ENCODE measurements around the gene NT5E.
"Not testable (repeated sequence)": the region's sequence is repeated elsewhere in the genome, so short reads cannot be mapped to it uniquely, and the experiment has no call there.

NT5E gene

DNA sequence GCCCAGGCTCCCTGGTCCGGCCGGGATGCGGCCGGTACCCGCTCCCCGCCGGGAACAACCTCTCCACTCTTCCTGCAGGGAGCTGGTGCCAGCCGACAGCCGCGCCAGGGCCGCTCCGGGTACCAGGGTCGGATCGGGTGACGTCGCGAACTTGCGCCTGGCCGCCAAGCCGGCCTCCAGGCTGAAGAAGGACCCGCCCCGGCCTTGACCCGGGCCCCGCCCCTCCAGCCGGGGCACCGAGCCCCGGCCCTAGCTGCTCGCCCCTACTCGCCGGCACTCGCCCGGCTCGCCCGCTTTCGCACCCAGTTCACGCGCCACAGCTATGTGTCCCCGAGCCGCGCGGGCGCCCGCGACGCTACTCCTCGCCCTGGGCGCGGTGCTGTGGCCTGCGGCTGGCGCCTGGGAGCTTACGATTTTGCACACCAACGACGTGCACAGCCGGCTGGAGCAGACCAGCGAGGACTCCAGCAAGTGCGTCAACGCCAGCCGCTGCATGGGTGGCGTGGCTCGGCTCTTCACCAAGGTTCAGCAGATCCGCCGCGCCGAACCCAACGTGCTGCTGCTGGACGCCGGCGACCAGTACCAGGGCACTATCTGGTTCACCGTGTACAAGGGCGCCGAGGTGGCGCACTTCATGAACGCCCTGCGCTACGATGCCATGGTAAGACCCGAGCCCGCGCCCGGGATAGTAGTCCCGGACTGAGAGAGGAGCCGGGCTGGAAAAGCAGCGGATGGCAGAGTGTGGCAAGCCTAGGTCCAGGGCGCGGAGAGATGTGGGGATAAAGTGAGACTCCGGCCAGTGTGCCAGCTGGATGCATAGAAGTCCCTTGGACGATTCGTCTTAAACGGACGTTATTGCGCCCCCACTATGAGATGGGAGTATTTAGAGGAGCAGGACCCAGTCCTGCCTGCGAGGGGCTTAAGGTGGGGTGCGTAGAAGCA is at the start of gene NT5E:
Gene NT5E, plus strand, starts transcription at position 266 of the 942 bp plus-strand sequence. Its CDS starts 57 bp downstream, at position 323.
- DNase-seq: peak; percentile 65

DNA sequence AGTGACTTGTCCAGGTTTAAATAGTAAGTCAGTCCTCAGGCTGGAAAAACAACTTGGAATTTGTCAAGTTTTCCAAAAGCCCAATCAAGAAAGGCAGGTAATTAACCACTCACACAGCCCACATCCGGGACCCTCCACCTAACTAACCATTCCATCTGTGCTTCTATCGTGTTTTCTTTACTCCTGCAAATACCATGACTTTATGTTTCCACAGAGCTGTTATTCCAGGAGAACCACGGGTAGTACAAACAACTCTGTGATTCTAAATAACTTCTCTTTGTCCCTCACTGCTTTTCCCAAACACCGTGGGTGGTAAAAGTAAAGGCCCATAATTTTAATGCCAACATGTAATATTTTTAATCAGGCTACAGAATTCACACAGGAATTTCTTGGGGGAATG is 49.6 kb upstream of the NT5E start:
- DNase-seq: no peak

DNA sequence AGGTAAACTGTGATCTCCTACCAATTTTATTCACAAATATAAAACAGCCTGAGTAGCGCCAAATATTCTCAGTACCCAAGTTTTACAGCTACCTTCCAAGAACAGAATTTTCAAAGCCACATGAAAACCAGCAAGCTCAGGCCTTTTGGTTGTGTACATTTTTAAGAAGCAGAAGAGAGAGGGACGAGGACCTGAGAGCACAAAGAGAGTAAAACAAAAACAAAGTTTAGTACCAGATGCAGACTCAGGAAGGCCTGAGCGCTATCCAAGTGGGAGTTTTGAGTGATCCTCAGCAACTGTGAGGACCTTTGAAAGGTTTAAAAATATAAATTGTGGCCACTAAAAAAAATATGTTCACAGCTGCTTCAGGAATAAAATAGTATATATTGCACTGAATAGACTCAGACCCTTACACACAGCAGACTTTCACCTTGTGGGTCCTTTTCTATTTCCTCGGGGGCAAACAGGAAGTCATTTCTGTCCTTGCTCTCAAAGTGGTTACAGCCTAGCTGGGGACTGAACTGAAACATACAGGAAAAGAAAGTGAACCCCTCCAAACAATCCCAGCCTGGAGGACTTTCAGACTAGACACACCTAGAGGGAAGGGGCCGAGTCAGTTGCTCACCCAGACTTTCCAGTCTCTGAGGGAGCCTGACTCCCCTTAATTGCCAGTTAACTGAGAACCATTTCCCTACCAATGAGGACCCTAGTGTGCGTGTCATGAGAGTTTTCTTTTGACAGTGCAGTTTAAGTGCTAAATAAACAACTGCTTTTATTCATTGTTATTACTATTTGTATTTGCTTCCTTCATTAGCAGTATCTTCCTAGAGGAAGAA is 48.5 kb upstream of the NT5E start:
- DNase-seq: no peak

- no peak for DNase-seq
These were observed 47.8 kb upstream of the NT5E start for GRCh38 chr6:85402071-85402470.

DNA sequence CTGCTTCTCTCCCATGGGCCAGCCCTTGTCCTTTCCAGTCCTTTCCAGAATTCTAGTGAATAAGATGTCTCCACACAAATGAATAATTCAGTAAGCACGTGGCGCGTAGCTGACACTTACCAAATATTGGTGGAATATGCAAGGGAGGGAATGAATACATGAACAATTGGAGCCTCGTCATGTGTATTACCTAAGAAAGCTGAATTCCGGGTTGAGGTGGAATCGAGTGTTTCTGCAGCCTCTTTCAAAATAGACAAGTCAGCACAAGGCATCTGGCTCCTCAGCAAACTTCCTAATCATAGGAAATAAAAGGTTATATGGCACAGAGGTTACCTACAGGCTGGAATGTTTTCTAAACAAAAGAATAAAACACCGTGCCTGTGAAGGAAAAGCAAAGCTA is 47.0 kb upstream of the NT5E start:
- no peak for DNase-seq

- DNase-seq: peak; percentile 21
These were observed 46.4 kb upstream of the NT5E start for GRCh38 chr6:85403331-85404015.

- DNase-seq: not testable (repeated sequence)
These were observed 45.8 kb upstream of the NT5E start for GRCh38 chr6:85404016-85404563.

DNA sequence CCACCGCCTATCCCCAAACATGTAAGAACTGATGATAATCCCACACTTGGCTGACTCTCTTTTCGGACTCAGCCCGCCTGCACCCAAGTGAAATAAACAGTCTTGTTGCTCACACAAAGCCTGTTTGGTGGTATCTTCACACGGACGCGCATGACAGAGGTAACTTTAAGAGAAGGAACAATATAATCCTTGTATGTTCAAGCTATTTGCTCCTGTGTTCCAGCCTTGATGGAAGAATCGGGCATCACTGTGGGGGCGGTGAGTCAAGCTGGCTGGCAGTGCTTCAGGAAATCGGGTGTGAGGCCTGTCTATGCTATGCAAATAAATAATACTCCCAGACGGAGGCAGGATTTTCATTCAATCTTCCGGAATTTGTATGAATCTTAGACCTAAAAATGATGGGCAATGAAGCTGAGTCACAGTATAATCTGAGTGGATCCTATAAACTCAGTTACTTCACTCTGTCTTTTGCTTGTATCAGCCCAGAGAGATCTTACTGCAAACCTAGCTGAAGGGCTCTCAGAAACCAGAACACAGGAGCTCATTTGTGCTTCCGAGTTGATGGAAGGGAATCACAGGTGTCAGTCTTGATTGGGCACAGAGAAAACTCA is 45.2 kb upstream of the NT5E start:
- no peak for DNase-seq

- no peak for DNase-seq
These were observed 44.6 kb upstream of the NT5E start for GRCh38 chr6:85405175-85405852.

DNA sequence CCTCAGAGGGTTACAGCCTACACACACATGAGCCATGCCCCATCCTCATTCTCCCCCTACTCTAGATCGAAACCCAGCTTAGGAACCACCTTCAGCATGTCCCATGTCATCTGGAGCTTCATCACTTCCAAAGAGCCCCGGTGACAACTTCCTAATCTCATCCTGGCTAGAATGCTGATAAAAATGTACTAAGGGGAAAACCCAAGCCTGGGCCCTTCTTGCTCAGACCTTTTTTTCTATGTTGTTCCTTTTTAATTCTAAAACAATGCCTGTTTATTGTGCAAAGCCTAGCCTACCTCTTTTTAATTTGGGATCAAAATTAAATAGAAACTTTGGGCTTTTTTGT is 44.1 kb upstream of the NT5E start:
- no peak for DNase-seq

- DNase-seq: no peak
These were observed 43.2 kb upstream of the NT5E start for GRCh38 chr6:85406641-85407075.

DNA sequence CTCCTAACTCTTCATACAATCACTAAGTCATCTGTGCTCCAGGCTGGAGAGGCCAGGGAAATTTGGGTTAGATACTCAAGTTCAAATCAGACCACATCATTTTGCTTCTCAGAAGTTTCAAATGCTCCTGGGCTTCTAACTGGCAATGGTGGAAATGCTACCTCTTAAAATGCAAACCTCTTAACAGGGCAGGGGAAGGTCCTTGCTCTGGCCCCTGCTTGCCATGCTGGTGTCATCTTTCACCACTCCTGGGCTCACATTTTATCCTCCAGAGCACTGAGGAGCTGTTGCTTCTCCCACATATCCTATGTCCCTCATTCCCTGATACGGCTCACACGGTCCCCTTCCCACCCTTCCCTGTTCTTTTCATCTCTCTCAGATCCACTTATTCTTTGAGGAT is 41.8 kb upstream of the NT5E start:
- DNase-seq: no peak

DNA sequence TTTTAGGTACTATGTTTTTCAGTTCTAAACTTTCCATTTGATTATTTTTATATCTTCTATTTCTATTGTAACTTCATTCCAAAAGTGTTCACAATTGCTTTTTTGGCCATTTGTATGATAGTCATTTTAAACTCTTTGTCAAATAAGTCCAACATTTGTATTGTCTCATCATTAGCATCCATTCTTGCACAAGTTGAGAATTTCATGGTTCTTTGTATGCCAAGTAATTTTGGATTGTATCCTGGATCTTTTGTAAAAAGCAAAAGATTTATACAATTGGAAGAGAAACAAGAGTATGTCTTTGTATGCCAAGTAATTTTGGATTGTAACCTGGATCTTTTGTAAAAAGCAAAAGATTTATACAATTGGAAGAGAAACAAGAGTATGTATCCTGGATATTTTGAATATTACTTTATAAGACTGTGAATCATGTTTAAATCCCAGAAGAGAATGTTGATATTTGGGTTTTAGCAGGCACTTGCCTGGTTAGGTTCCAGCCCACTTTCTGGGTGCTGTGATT is 36.9 kb upstream of the NT5E start:
- DNase-seq: no peak

- no peak for DNase-seq
These were observed 33.8 kb upstream of the NT5E start for GRCh38 chr6:85416049-85416448.

DNA sequence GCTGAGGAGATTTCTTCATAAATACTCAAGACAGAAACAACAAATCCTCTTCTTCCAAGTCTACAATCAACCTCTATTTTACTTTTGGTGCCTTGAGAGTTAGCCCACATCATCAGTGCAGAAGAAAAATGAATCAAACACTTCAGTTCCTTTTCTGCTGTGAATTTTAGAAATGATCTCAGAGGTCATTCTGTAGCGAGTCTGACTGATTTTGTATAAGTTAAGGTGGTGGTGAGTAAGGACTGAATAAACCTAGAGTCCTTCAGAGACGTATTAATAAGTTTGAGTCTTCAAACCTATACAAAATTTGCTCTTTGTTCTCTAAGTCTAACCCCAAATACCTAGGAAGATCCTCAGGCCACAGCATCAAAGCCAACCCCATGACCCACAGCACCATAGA is 33.1 kb upstream of the NT5E start:
- DNase-seq: no peak

DNA sequence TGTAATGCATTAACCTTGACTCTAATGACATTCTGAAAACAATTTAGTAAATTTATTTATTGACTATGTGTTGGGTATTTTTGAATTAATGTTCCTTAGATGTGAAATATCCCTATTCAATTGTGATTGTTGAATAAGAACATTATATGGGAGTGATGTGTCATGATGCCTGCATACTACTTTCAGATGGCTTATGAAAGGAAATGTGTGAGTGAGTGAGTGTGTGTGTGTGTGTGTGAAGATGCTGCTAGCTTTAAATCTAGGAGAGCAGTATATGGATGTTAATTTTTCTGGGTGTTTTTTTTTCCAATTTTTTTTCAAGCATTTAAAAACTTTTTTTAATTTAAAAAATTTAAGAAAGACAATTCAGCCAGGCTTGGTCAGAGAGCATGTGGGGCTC is 32.5 kb upstream of the NT5E start:
- no peak for DNase-seq

DNA sequence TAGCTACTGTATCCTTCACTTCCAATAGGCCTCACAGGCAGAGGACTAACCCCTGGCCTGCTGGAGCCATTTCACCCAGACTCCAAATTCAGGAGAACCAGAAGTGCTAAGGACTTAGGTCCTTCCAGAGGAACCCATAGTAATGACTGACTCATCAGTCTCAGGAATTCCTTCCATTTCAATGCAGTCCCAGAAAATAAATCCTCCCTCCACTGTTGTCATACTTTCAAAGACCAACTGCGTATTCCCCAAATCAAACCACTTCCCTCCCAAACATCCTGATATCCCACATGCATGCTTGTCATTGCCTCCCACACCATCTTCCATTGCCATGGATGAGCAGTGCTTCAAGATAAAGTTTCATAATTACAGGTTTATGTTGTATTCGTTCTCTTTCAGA is 31.8 kb upstream of the NT5E start:
- no peak for DNase-seq

- DNase-seq: no peak
These were observed 30.7 kb upstream of the NT5E start for GRCh38 chr6:85419046-85419759.

- DNase-seq: no peak
These were observed 29.3 kb upstream of the NT5E start for GRCh38 chr6:85420551-85420950.

DNA sequence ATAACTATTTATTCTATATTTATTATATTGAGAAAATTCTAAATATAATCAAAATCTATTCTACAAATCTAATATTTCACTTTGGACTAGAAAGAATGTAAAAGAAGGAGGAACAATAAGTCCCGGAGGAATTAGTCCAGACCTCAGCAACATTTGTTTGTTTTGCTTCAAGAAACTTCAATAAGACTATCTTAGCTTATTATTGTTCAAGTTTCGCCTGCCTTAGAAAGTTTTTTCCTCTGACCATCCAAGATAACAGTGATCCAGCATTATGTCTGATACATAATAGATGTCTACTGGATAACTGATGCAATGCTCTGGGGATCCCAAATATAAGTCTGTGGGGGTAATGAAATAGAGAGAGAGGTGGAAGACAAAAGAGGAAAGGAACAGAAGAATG is 28.7 kb upstream of the NT5E start:
- DNase-seq: no peak

DNA sequence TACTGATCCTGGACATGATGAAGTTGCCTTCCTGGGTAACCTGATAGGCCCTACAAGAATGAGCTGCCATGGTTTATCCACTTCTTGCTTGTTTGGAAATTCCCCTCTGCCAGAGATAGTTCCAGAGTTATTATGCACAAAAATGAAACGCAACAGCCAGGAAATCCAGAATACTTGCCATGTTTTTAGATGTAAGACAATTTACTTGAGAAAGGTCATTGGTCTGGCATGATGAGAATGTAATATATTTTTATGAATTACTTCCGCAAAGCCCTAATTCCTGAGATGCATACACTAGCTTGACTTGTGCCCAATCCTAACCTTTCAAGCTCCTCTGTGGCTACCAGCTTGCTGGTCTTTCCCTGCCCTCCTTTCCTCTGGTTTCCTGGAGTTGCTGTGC is 27.9 kb upstream of the NT5E start:
- DNase-seq: no peak

Measured in 8988T (cell line).